H9 (cell line): Measurements from ENCODE around the gene UTS2R. TPM values are rescaled to one million over a fixed set of nuclear protein-coding genes. Genes with fewer than 3 reads are reported as not detected.
"Not testable (repeated sequence)": the region's sequence is repeated elsewhere in the genome, so short reads cannot be mapped to it uniquely, and the experiment has no call there.

ENCODE experiments used
- DNase-seq: peaks from one replicate; pipeline ENCODE4 v3.0.0-alpha.2; 2017
- H2AFZ ChIP-seq: one replicate; pipeline ENCODE4 v1.6.1; 2013; ENCODE audit warnings: mild to moderate bottlenecking, low read length, control low read depth, moderate library complexity
- H2AK5ac ChIP-seq: 2 replicates; pipeline ENCODE4 v1.6.1; 2013; ENCODE audit warnings: low read length, control low read depth, mixed read lengths; ENCODE audit not compliant: insufficient read length
- H2BK120ac ChIP-seq: one replicate; pipeline ENCODE4 v1.6.1; 2013; ENCODE audit warnings: low read depth, mild to moderate bottlenecking, low read length, control low read depth, inconsistent platforms; ENCODE audit not compliant: poor library complexity, severe bottlenecking
- H2BK12ac ChIP-seq: 2 replicates; pipeline ENCODE4 v1.6.1; 2013; ENCODE audit warnings: low read length, control low read depth, mixed read lengths, low read depth; ENCODE audit not compliant: insufficient read length
- H2BK15ac ChIP-seq: 2 replicates; pipeline ENCODE4 v1.6.1; 2013; ENCODE audit warnings: low read depth, low read length, control low read depth
- H2BK20ac ChIP-seq: one replicate; pipeline ENCODE4 v1.6.1; 2013; ENCODE audit warnings: low read depth, mild to moderate bottlenecking, low read length, control low read depth, inconsistent platforms; ENCODE audit not compliant: poor library complexity, severe bottlenecking
- H2BK5ac ChIP-seq: 2 replicates; pipeline ENCODE4 v1.6.1; 2013; ENCODE audit warnings: low read length, control low read depth, mixed read lengths; ENCODE audit not compliant: insufficient read length
- H3K14ac ChIP-seq: 2 replicates; pipeline ENCODE4 v1.6.1; 2013; ENCODE audit warnings: low read length, control low read depth; ENCODE audit not compliant: insufficient read depth
- H3K18ac ChIP-seq: 2 replicates; pipeline ENCODE4 v1.6.1; 2013; ENCODE audit warnings: low read depth, mild to moderate bottlenecking, mixed read lengths, low read length, control low read depth; ENCODE audit not compliant: insufficient read length
- H3K23ac ChIP-seq: 2 replicates; pipeline ENCODE4 v1.6.1; 2013; ENCODE audit warnings: low read length, control low read depth, mixed read lengths, low read depth; ENCODE audit not compliant: insufficient read length
- H3K23me2 ChIP-seq: 2 replicates; pipeline ENCODE4 v1.6.1; 2013; ENCODE audit warnings: low read depth, mild to moderate bottlenecking, mixed read lengths, low read length, control low read depth; ENCODE audit not compliant: insufficient read length, poor library complexity, severe bottlenecking
- H3K27ac ChIP-seq: 2 replicates; pipeline ENCODE4 v1.5.1; 2013; ENCODE audit warnings: low read length, control low read depth, mixed read lengths, low read depth; ENCODE audit not compliant: insufficient read length
- H3K27me3 ChIP-seq: 2 replicates; pipeline ENCODE4 v1.6.1; 2013; ENCODE audit warnings: low read length, control low read depth, inconsistent platforms; ENCODE audit not compliant: insufficient read depth
- H3K4ac ChIP-seq: 2 replicates; pipeline ENCODE4 v1.6.1; 2013; ENCODE audit warnings: low read depth, mild to moderate bottlenecking, control low read depth, inconsistent platforms, low read length, moderate library complexity
- H3K4me1 ChIP-seq: 2 replicates; pipeline ENCODE4 v1.6.1; 2013; ENCODE audit warnings: low read length, control low read depth, inconsistent platforms; ENCODE audit not compliant: insufficient read depth
- H3K4me2 ChIP-seq: 2 replicates; pipeline ENCODE4 v1.6.1; 2013; ENCODE audit warnings: low read length, control low read depth, mixed read lengths; ENCODE audit not compliant: insufficient read length, insufficient read depth
- H3K56ac ChIP-seq: 2 replicates; pipeline ENCODE4 v1.6.1; 2013; ENCODE audit warnings: low read depth, mild to moderate bottlenecking, mixed read lengths, low read length, control low read depth; ENCODE audit not compliant: insufficient read length
- H3K79me1 ChIP-seq: 2 replicates; pipeline ENCODE4 v1.6.1; 2013; ENCODE audit warnings: low read depth, mild to moderate bottlenecking, moderate library complexity, low read length, control low read depth, inconsistent platforms; ENCODE audit not compliant: insufficient read depth, poor library complexity, severe bottlenecking
- H3K79me2 ChIP-seq: 2 replicates; pipeline ENCODE4 v1.6.1; 2013; ENCODE audit warnings: low read length, control low read depth, inconsistent platforms; ENCODE audit not compliant: insufficient read depth
- H3K9ac ChIP-seq: 2 replicates; pipeline ENCODE4 v1.6.1; 2013; ENCODE audit warnings: low read length, control low read depth, mixed read lengths; ENCODE audit not compliant: insufficient read length; ENCODE audit errors: extremely low read depth
- H3K9me3 ChIP-seq: one replicate; pipeline ENCODE4 v1.6.1; 2013; ENCODE audit warnings: low read depth, low read length, inconsistent platforms; ENCODE audit not compliant: control insufficient read depth
- H3T11ph ChIP-seq: one replicate; pipeline ENCODE4 v1.6.1; 2013; ENCODE audit warnings: mild to moderate bottlenecking, low read length, control low read depth, inconsistent platforms
- H4K20me1 ChIP-seq: one replicate; pipeline ENCODE4 v1.6.1; 2013; ENCODE audit not compliant: control insufficient read depth, insufficient read length, insufficient read depth
- H4K5ac ChIP-seq: 2 replicates; pipeline ENCODE4 v1.6.1; 2013; ENCODE audit warnings: low read depth, mild to moderate bottlenecking, mixed read lengths, low read length, control low read depth; ENCODE audit not compliant: insufficient read length
- H4K8ac ChIP-seq: replicated peaks from 2 replicates; pipeline ENCODE4 v1.6.1; 2013; ENCODE audit warnings: low read length, control low read depth, mixed read lengths, low read depth; ENCODE audit not compliant: insufficient read length
- H4K91ac ChIP-seq: 2 replicates; pipeline ENCODE4 v1.6.1; 2013; ENCODE audit warnings: low read depth, mild to moderate bottlenecking, moderate library complexity, mixed read lengths, low read length, control low read depth; ENCODE audit not compliant: insufficient read length
- H3K27ac Mint-ChIP-seq, 3 experiments: 2 replicates in 2 of 3; 3 replicates in 1 of 3; pipeline ENCODE4 v1.8.0; 2020 to 2021; ENCODE audit warnings: mixed read lengths in 3 of 3, mild to moderate bottlenecking in 1 of 3, moderate library complexity in 1 of 3
- H3K27me3 Mint-ChIP-seq: 2 replicates; pipeline ENCODE4 v1.8.0; 2021; ENCODE audit warnings: low read depth, mild to moderate bottlenecking, moderate library complexity, mixed read lengths
- H3K36me3 Mint-ChIP-seq, 3 experiments: 2 replicates in 2 of 3; 3 replicates in 1 of 3; pipeline ENCODE4 v1.8.0; 2020 to 2021; ENCODE audit warnings: low read depth in 3 of 3, mixed read lengths in 3 of 3; ENCODE audit not compliant: insufficient read depth in 1 of 3
- H3K4me1 Mint-ChIP-seq, 2 experiments: 2 replicates each; pipeline ENCODE4 v1.8.0; 2020; ENCODE audit warnings: mixed read lengths in 2 of 2
- H3K4me3 Mint-ChIP-seq, 2 experiments: 2 replicates in 1 of 2; 3 replicates in 1 of 2; pipeline ENCODE4 v1.8.0; 2020 to 2021; ENCODE audit warnings: mild to moderate bottlenecking in 2 of 2, mixed read lengths in 2 of 2, moderate library complexity in 1 of 2
- H3K9me3 Mint-ChIP-seq, 2 experiments: 2 replicates in 1 of 2; 3 replicates in 1 of 2; pipeline ENCODE4 v1.8.0; 2020; ENCODE audit warnings: mild to moderate bottlenecking in 2 of 2, mixed read lengths in 2 of 2, moderate library complexity in 1 of 2
- CTCF ChIP-seq: fragments of 200-600 bp; sonication (generic); conservative IDR thresholded peaks from 3 replicates; pipeline ENCODE4 v1.8.0; 2021; ENCODE audit warnings: antibody characterized with exemption, mild to moderate bottlenecking
- WGBS: extraction: QIAGEN DNeasy Blood & Tissue Kit; methylation state at CpG from one replicate; pipeline ENCODE4 v1.1.7; 2013; ENCODE audit warnings: missing lambda C conversion rate, low lambda C conversion rate, mixed read lengths; ENCODE audit not compliant: insufficient read length; ENCODE audit errors: extremely low coverage; 5-methylcytosine and 5-hydroxymethylcytosine counted together
- total RNA-seq: library from RNA; stranded (reverse); gene quantifications from 2 replicates; pipeline ENCODE4 v1.2.1, GENCODE V29; 2021

Gene UTS2R
- total RNA-seq, 1 experiment from 2014 or later, result 0.94 TPM

GRCh38 chr17:82411396-82412053 is 40.0 kb downstream of the UTS2R start:
- Histone ChIP-seq H3T11ph (no peak overlapping the region), H3K27me3 (no peaks in the 10 kb centered on the region), H2BK20ac (no peak overlapping the region), H3K14ac (no peak overlapping the region), H3K9me3 (no peaks in the 10 kb centered on the region), H3K4me2 (no peak overlapping the region), H3K23me2 (no peaks in the 10 kb centered on the region), H2AK5ac (no peak overlapping the region), H3K27ac (no peak overlapping the region), H3K18ac (no peak overlapping the region), H3K56ac (no peak overlapping the region), H3K79me2 (no peaks in the 10 kb centered on the region), H4K5ac (no peak overlapping the region), H2BK5ac (no peak overlapping the region), H3K23ac (no peak overlapping the region), H2AFZ (no peak overlapping the region), H2BK15ac (no peak overlapping the region), H4K91ac (no peak overlapping the region), H3K4ac (no peak overlapping the region), H2BK12ac (no peak overlapping the region), H3K79me1 (no peaks in the 10 kb centered on the region), H2BK120ac (no peak overlapping the region), H4K8ac (no peak overlapping the region), H4K20me1 (no peaks in the 10 kb centered on the region), H3K4me1 (no peaks in the 10 kb centered on the region), H3K9ac (no peak overlapping the region)
- H3K4me1 Mint-ChIP-seq, result peaks cover 10 to 12% of the 10 kb centered on the region in 2 experiments
- H3K27me3 Mint-ChIP-seq, result peaks cover 3% of the 10 kb centered on the region
- TF ChIP-seq CTCF, result no peak
- DNase-seq, result no peak
- H3K27ac Mint-ChIP-seq, result no peak overlapping the region
- H3K9me3 Mint-ChIP-seq, result no peaks in the 10 kb centered on the region
- peaks cover 3 to 8% (median 4%) of the 10 kb centered on the region in 3 experiments; a peak in 5 of 7 replicates for H3K36me3 Mint-ChIP-seq
- H3K4me3 Mint-ChIP-seq, result no peak overlapping the region
- WGBS, result no CpG with 5 or more reads among the region's 24 CpGs

DNA sequence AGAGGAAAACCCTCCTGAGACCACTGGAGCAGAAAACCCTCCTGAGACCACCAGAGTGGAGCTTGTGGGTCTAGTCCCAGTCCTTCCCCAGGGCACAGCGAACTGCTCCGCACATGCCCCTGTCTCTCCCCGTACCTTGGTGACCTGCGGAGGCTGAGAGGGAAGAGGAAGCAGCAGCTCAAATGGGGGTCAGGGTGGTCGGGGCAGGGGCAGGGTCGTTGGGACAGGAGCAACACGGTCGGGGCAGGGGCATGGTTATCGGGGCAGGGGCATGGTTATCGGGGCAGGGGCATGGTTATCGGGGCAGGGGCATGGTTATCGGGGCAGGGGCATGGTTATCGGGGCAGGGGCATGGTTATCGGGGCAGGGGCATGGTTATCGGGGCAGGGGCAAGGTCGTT is 40.5 kb downstream of the UTS2R start:
- not testable (repeated sequence) for H2BK5ac ChIP-seq, H3K4me3 Mint-ChIP-seq, H2BK12ac ChIP-seq, H2AFZ ChIP-seq, H2AK5ac ChIP-seq, H3K56ac ChIP-seq, H3K79me2 ChIP-seq, H4K5ac ChIP-seq, H3K79me1 ChIP-seq, H3K4me2 ChIP-seq, H4K8ac ChIP-seq, H3K23ac ChIP-seq, H3K4ac ChIP-seq, H3K27me3 Mint-ChIP-seq, H3K23me2 ChIP-seq, H4K20me1 ChIP-seq, DNase-seq, H3K27ac ChIP-seq, H2BK20ac ChIP-seq, H2BK120ac ChIP-seq, H2BK15ac ChIP-seq, H4K91ac ChIP-seq, H3K27ac Mint-ChIP-seq, H3K9me3 Mint-ChIP-seq, H3K4me1 ChIP-seq, H3K27me3 ChIP-seq, H3T11ph ChIP-seq, H3K9me3 ChIP-seq, H3K36me3 Mint-ChIP-seq, H3K9ac ChIP-seq, H3K18ac ChIP-seq, H3K14ac ChIP-seq
- WGBS, result no CpG with 5 or more reads among the region's 16 CpGs
- H3K4me1 Mint-ChIP-seq, result peaks cover 10 to 12% of the 10 kb centered on the region in 2 experiments
